HG02840 (cell line): ENCODE data around the gene SORCS2.

Source experiments
- ATAC-seq: cut with Tn5 transposase; IDR thresholded peaks from one replicate; pipeline ENCODE4 v1.9.1; 2021; ENCODE audit warnings: mild to moderate bottlenecking, moderate library complexity, moderate number of reproducible peaks; ENCODE audit not compliant: unreplicated experiment, low FRiP score

SORCS2 gene

GRCh38 chr4:7659429-7660175 lies 467.3 kb downstream of the SORCS2 start:
- ATAC-seq = no peak

- ATAC-seq = no peak
These were observed 468.1 kb downstream of the SORCS2 start for GRCh38 chr4:7660176-7661039.

GRCh38 chr4:7661066-7661748 lies 468.9 kb downstream of the SORCS2 start:
- no peak for ATAC-seq

- no peak for ATAC-seq
These were observed 469.6 kb downstream of the SORCS2 start for GRCh38 chr4:7661846-7662506.

GRCh38 chr4:7662507-7662846 lies 470.1 kb downstream of the SORCS2 start:
- ATAC-seq = no peak

- ATAC-seq = no peak
These were observed 470.8 kb downstream of the SORCS2 start for GRCh38 chr4:7663075-7663541.

- ATAC-seq = no peak
These were observed 471.8 kb downstream of the SORCS2 start for GRCh38 chr4:7664106-7664505.

GRCh38 chr4:7665321-7665720 lies 473.0 kb downstream of the SORCS2 start:
- ATAC-seq = no peak

GRCh38 chr4:7666011-7666410 lies 473.7 kb downstream of the SORCS2 start:
- ATAC-seq = no peak

- no peak for ATAC-seq
These were observed 474.4 kb downstream of the SORCS2 start for GRCh38 chr4:7666744-7667143.

- ATAC-seq = no peak
These were observed 475.9 kb downstream of the SORCS2 start for GRCh38 chr4:7668271-7668670.

GRCh38 chr4:7668826-7669225 lies 476.5 kb downstream of the SORCS2 start:
- ATAC-seq = no peak

- ATAC-seq = no peak
These were observed 480.3 kb downstream of the SORCS2 start for GRCh38 chr4:7672601-7673000.

GRCh38 chr4:7673121-7673520 lies 480.8 kb downstream of the SORCS2 start:
- no peak for ATAC-seq

- ATAC-seq = no peak
These were observed 482.4 kb downstream of the SORCS2 start for GRCh38 chr4:7674706-7675105.

GRCh38 chr4:7675136-7675535 lies 482.8 kb downstream of the SORCS2 start:
- ATAC-seq = no peak

GRCh38 chr4:7675612-7676320 lies 483.4 kb downstream of the SORCS2 start:
- ATAC-seq = no peak

GRCh38 chr4:7676398-7676922 lies 484.1 kb downstream of the SORCS2 start:
- no peak for ATAC-seq

GRCh38 chr4:7677086-7677485 lies 484.7 kb downstream of the SORCS2 start:
- ATAC-seq = no peak

GRCh38 chr4:7677799-7678301 lies 485.5 kb downstream of the SORCS2 start:
- no peak for ATAC-seq
